GM12865 (cell line): Measurements from ENCODE around the gene ENG.

Experiments
- DNase-seq: peaks from one replicate; pipeline ENCODE4 v3.0.0; 2010; ENCODE audit warnings: low read depth
- H3K4me3 ChIP-seq: 2 replicates; pipeline ENCODE4 v1.5.1; 2011; ENCODE audit warnings: mild to moderate bottlenecking, low read depth, low read length, control low read depth
- CTCF ChIP-seq: IDR thresholded peaks from 2 replicates; pipeline ENCODE4 v1.5.1; 2011; ENCODE audit warnings: low read length, control low read depth, low read depth, inconsistent platforms; ENCODE audit not compliant: insufficient read depth; ENCODE audit errors: missing control alignments

Gene ENG

GRCh38 chr9:127776195-127776923 is 78.1 kb downstream of the ENG start:
- peak overlapping the region; percentile 56 for H3K4me3 ChIP-seq
- DNase-seq: peak; percentile 93
- no peak for TF ChIP-seq CTCF

- H3K4me3 ChIP-seq: no peak overlapping the region
- TF ChIP-seq CTCF: no peak
- DNase-seq: no peak
Observed at GRCh38 chr9:127773981-127774380, 80.5 kb downstream of the ENG start.

- no peak for DNase-seq
- TF ChIP-seq CTCF: no peak
- no peak overlapping the region for H3K4me3 ChIP-seq
Observed at GRCh38 chr9:127773272-127773671, 81.2 kb downstream of the ENG start.

- no peak for TF ChIP-seq CTCF
- H3K4me3 ChIP-seq: no peak overlapping the region
- no peak for DNase-seq
Observed at GRCh38 chr9:127772603-127773002, 81.9 kb downstream of the ENG start.

GRCh38 chr9:127771570-127772189 is 82.8 kb downstream of the ENG start:
- H3K4me3 ChIP-seq: peak overlapping the region; percentile 66; the same call in 1 of the 2 replicates
- no peak for TF ChIP-seq CTCF
- DNase-seq: no peak

GRCh38 chr9:127770905-127771569 is 83.4 kb downstream of the ENG start:
- TF ChIP-seq CTCF: no peak
- DNase-seq: peak; percentile 98
- peak overlapping the region; percentile 66 for H3K4me3 ChIP-seq
